Raji (cell line): ENCODE data around the gene MYCN.

Source experiments
- POLR2A ChIP-seq: IDR thresholded peaks from 2 replicates; pipeline ENCODE4 v1.6.1; 2011; ENCODE audit warnings: low read depth, low read length, control low read depth; ENCODE audit not compliant: insufficient read depth

The MYCN gene

DNA sequence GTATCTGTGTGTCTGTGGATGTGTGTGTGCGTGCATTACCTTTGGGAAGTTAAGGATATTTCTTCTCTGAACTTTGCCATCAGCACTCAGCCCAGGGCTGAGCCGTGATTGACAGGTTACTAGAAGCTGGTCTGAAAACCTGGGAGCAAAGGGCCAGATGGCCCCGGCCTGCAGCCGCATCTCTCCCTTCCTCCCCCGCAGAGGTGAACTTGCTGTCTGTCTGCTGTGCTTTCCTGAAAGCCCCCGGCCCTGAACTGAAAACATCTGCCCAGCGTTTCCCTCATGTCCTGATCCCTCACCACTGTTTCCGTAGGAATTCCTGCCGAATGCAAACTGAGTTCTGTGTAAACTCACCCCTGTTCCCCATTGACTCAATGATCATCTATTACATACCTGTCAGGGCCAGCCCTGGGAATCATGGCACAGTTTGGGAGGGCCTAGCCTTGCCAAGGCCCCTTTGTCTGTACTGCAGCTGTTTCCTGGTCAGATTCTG, 45.8 kb downstream of the MYCN start:
- no peak for TF ChIP-seq POLR2A

DNA sequence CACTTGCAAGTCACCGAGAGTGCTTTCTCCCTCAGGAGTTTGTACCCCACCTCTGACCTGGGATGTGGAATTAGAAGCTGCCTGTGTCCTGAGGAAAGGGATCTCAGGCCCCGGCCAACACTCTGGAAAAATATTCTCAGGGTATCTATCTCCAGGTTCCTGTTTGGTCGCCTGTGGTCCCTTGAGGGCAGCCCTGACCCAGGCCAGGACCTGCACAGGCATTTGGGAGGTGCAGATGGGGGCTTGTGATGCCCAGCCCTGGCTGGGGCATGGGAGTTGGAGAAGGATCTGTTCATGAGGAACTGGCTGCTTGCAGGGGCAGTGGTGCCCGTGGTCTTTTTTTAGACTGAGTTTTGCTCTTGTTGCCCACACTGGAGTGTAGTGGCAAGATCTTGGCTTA, 46.3 kb downstream of the MYCN start:
- no peak for TF ChIP-seq POLR2A

DNA sequence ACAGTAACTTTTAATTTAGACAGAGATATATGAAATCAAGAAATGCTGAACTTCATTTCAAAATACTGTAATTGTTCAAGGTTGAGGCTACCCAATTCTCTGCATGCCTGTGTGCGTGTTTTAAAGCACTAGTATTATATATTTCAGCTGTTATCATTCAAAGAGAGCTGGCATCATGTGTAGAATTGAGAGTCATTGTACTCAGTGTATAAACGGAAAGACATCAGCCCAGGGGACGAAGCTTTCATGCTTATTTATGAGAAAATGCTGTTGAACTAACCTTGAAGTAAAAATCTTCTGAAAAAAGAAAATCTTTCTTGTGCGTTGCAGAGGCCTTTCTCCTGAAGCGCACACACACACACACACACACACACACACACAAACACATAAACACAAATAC, 48.4 kb downstream of the MYCN start:
- no peak for TF ChIP-seq POLR2A

DNA sequence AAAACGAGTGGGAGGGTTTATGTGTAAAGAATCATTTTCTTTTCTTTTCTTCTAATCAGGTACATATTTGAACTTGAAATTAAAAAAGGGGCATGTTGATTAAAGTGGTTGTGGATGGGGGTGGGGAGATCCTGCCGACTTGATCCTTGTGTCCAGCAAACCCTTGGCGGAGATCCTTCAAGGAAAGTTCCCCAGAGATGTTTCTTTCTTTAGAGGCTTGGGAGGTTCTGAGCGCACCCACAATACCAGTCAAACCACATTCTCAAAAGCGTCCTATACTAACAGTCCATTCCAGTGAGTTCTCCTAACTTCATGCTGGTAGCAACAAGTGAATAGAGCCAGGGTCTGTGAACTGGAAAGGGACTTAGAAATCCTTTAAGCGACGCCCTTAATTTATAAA, 49.2 kb downstream of the MYCN start:
- no peak for TF ChIP-seq POLR2A

DNA sequence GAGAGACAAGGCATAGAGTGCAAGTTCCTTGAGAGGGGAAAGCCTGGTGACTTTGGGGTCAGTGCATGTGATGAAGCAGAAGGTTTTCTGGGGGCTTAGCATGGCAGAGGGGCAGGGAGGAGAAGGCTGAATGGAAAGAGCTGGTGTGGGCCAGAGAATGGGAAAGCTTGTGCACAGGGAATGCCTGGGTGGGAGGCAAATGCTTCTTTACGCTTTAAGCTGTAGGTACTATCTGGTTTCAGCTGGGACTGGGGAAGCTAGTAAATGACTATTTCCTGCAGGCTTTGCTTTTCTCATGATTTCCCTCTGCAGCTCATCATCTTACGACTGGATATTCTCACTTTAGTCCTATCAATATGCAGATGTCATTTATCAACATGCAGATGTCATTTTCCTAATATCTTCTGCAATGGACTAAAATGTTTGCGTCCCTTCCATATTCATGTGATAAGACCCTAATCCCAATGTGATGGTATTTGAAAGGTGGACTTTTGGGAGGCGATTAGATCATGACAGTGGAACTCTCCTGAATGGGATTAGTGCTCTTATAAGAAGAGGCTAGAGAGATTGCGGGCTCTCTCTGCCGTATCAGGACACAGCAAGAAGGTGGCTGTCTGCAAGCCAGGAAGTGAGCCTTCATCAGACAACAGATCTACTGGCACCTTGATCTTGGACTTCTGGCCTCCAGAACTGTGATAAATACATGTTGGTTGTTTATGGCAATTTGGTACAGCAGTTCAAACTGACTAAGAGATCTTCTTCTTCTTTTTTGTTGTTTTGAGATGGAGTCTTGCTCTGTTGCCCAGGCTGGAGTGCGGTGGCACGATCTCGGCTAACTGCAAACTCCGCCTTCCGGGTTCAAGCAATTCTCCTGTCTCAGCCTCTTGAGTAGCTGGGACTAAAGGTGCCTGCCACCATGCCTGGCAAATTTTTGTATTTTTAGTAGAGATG, 50.1 kb downstream of the MYCN start:
- no peak for TF ChIP-seq POLR2A

DNA sequence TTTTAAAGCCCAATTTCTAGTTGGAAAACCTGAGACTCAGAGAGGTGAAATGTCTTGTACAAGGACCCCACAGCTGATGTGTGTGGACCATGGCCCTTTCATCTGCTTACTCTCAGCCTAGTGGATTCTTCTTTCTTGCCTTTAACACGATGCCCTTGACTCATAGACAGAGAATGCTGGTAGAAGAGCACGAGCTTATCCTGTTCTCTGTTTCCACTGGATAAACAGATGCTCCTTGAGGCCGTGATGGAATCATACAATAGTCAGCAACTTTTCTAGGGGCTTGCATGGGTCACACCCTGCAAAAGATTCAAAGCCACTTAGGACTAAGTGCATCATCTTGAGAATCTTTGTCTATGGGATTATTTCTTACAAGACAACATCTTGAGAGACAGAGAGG, 50.9 kb downstream of the MYCN start:
- no peak for TF ChIP-seq POLR2A

DNA sequence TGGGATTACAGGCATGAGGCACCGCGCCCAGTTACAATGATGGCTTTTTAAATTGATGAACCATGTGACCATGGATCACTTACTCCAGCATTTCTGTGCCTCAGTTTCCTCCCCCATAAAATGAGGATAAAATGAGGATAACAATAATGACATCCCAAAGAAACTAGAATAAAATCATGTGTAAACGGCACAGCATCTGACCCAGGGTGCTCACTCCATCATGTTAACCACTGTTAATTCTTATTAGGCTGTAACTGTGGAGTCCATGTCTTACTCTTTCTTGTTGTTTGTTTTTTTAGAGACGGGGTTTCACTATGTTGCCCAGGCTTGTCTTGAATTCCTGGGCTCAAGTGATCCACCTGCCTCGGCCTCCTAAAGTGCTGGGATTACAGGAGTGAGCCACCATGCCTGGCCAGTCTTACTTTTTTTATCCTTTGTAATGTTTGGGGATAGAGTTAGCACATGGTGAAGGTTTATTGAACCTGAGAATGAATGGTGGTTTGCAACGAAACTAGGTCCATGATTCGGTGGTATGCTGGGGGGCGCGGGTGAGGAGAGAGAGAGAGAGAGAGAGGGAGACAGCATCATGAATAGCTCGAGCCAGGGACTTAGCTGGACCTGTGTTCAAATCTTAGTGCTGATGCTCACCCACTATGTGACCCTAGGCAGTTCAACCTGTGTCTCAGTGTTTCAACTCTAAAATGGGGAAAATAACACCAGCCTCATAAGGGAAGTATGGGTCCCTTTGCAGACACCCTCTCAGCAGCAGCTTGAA, 52.3 kb downstream of the MYCN start:
- no peak for TF ChIP-seq POLR2A

DNA sequence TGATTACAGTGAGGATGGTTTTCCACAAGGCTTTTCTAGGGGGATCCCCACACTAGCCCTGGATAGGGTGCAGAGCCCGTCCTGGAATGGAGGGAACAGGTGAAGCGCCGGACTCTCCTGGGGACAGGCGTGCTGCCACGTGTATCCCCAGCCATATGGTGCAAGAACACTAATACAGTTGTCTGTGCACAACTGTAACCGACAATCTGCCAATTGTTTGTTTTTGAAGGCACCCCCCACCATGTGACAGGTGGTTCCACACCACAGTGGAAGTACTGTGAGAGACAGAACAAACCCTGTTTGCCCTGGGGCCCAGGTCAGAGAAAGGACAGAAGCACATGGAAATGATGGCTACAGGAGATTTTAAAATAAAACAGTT, 52.9 kb downstream of the MYCN start:
- no peak for TF ChIP-seq POLR2A

DNA sequence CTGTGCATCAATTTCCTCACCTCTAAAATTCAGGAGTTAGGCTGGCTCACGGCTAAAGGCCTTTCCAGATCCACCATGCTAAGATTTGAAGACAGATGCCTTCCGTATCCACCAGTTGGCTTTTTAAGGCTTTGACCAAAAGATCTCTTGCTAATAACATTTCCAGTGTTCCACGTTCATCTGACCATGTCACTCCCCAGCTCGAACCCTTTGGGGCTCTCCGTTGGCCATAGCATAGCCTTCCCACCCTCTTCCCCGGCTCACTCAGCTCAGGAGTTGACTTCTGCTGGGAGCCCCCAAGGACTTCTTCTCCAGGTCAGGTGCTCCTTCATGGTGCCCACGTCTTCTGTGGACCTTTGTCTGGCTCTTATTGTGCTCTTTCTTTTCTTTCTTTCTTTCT, 53.3 kb downstream of the MYCN start:
- TF ChIP-seq POLR2A, result no peak

DNA sequence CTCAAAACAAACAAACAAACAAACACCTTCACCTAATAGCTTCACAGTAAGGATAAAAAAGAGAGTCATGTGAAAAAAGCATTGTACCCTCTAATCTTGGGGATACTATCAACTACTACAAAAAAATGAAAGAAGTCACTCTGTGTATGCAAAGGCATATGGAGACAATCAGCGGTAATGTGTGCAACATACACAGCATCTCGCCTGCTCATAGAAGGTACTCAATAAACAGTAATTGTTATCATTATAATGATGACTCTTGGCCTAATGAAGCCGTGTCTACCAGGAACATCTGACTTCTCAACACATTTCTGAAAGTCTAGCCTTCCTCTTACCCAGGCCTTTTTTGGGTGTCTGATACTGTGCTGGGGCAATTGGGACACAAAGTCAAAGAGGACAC, 55.3 kb downstream of the MYCN start:
- TF ChIP-seq POLR2A, result no peak
